Dedifferentiated amniotic fluid mesenchymal stem cell (primary cell): ENCODE data around the gene ADIPOR2.
"Not testable (repeated sequence)": the region's sequence is repeated elsewhere in the genome, so short reads cannot be mapped to it uniquely, and the experiment has no call there.

Source experiments
- DNase-seq: peaks from one replicate; pipeline ENCODE4 v3.0.0-alpha.2; 2016; ENCODE audit errors: extremely low spot score

The ADIPOR2 gene

DNA sequence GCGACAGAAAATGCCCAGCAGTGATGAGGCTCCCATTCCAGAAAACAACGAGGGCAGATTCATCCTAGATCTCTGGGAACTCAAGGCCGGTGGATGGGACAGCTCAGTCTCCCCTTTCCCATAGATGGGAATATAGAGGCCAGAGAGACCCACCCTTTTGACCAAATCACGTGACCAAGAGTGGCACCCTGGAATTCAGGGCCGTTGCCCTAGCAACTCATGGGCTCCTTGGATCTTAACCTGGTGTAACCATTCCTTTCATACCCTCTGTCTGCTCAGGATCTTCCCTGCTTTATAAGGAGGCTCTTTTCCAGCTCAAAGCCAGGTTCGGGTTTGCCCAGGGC, 121.0 kb downstream of the ADIPOR2 start:
- no peak for DNase-seq

GRCh38 chr12:1812650-1813302, 121.9 kb downstream of the ADIPOR2 start:
- no peak for DNase-seq

- DNase-seq: no peak
Measured at GRCh38 chr12:1814266-1814665, 123.4 kb downstream of the ADIPOR2 start.

GRCh38 chr12:1815108-1815507, 124.2 kb downstream of the ADIPOR2 start:
- DNase-seq: no peak

DNA sequence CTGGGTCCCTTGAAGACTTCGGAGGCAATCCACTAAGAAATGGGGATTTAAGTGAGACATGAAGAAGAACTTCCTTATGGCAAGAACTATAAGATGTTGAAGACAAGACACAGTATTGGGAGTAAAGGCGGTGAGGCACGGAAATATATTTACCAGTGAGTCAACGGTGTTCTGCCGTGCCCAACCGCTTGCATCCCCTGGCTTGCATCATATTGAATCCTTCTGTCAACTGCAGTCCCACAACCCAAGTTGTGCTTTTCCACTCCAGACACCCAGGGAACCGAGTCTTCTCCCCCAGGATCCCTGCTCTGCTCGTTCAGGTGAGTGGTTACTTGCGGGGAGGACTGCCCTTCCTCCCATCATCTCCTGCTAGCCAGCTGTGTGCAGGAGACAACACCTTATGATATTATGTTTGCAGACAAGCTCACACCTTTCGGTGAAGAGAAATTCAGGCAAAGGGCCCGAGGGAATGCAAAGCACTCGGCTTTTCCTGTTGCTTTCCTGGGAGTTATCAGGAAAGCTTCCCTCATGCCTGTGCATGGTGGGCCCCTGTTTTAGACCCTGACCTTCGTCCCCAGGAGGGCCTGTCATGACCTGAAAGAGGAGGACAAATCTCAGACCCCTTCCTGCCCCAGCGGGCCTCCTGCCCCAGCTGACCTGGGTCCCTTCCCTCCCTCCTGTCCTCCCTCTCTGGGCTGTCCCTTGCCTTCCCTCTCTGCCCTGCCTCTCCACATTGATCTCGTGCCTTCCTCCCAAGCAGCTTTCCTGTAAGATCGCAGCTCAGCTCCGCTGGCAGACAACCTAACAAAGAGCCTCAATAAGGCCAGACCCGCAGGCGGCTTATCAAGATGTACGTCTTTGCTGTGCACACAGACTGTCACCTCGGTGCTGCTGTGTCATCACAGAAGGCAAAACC, 125.2 kb downstream of the ADIPOR2 start:
- no peak for DNase-seq

GRCh38 chr12:1816730-1817348, 126.0 kb downstream of the ADIPOR2 start:
- no peak for DNase-seq

- not testable (repeated sequence) for DNase-seq
Measured at GRCh38 chr12:1817928-1818327, 127.1 kb downstream of the ADIPOR2 start.

DNA sequence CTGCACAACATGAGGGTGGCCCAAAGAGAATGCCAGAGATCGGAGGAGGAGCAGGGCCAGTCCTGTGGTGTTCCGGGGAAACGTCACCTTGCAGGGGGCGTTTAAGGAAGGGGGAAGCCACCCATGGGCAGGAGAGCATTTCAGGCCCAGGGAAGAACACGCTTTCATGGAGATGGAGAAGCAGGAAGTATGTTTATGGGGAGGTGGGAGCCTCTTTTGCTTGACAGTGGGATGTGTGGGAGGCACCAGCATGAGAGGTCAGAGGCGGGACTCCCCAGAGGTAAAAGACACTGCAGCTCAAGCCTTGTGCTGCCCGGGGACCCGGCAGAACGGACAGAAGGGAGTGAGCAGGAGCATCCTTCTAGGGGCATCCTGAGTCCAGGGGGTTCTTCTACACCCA, 128.2 kb downstream of the ADIPOR2 start:
- no peak for DNase-seq

- no peak for DNase-seq
Measured at GRCh38 chr12:1819571-1819970, 128.7 kb downstream of the ADIPOR2 start.

DNA sequence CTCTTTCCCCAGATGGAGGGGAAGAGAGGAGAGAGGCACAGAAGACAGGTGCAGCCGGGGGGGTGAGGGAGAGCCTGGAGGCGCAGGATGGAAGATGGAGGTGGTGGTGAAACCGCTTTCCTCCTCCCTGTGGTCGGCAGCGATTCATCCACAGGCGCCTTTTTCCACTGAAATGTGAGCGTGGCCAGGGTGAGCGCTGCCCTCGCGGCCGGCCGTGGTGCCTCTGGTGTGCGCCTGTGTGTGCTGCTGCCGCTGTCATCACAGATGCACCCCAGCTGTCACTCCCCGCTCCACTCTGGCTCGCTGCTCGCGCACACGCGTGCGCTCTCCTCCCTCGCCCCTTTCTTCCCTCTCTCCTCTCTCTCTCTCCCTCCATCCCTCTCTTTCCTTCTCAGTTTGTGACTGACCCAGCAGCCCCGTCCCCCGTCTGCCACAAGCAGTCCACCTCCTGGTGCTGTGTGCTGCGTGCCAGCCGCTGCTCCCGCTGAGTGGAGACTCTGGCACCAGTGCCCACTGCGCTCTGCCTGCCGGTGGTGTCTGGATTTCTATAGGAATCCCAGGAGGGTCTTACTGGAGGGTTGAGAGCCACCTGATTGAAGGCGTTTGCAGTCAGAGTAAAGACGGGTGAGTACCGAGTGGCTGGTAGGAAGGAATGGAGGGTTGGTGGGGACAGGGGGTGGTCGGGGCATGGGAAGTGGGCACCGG, 129.5 kb downstream of the ADIPOR2 start, which contains the start of gene LRTM2:
Gene LRTM2 (plus strand): TSS at position 375 of the 705 bp plus-strand sequence. CDS start 7,584 bp downstream, outside the sequence.
- DNase-seq: no peak

GRCh38 chr12:1820896-1821291, 130.0 kb downstream of the ADIPOR2 start:
- DNase-seq: no peak

GRCh38 chr12:1821805-1822204, 130.9 kb downstream of the ADIPOR2 start:
- DNase-seq: no peak

DNA sequence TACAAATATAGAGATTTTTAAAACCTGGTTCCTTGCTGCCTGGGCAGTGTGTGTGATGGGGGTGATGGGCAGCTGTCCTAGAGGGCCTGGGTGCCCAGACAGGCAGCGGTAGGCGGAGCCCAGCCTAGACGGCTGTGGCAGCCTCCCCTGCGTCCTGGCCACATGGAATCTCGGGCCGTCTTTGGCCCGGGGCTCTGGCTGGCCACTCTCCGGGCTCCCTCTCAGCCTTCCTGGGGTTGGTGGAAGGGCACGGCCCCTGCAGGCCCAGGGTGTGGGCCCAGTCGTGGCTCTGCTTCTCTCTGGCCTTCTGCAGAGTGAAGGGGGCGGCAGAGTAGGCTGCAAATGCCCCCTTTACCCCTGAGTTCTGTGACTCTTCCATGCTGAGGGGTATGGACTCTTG, 131.8 kb downstream of the ADIPOR2 start:
- no peak for DNase-seq

GRCh38 chr12:1823237-1823636, 132.4 kb downstream of the ADIPOR2 start:
- no peak for DNase-seq

DNA sequence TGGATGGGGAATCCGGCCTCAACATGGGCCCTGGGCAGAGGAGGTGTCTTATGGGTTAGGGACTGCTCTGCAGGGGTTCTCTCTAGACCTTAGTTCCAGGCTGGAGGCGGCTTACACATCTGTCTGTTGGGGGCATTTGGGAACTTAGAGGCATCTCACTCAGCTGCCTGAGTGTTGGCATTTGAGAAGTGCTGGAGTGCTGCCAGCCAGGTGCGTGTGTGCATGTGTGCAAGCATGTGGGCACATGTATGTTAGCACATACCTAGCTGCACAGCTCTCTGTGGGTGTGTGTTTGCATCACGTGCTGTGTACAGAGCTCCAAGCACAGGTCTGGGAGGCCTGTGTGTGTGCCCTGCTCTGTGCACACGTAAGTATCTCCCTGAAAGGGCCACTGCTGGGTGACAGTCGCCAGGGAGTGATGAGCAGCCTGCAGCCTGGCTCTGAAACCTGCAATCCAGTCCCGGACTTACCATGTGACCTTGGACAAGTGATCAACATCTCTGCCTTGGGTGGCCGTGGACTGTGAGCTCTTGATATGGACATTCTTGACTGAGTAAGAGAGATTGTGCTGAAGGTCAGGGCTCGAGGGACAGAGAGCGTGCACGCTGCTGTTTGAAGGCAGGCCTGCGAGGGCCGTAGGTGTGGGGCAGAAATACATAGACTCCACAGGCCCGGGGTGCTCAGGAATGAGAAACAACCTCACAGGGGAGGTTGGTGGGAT, 134.7 kb downstream of the ADIPOR2 start:
- no peak for DNase-seq

DNA sequence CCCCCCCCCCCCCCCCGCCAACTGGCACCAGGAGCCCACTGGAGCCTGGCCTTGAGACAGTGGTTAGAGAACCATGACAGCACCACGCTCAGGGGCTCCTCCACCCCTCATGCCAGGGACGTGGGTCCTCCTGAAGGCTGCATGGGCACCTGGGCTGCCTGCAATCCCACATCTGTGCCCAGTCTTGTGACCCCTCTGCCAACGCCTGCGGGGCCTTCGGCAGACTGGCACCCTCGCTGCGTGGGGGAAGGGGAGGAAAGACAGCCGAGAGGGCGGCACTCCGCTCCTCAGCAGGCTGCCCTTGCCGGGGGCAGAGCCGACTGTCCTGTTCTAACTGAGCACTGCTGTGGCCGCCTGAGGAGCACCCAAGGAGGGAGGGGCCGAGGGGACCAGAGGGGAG, 135.5 kb downstream of the ADIPOR2 start:
- no peak for DNase-seq

GRCh38 chr12:1826867-1827705, 136.2 kb downstream of the ADIPOR2 start:
- DNase-seq: no peak

GRCh38 chr12:1827826-1828805, 137.2 kb downstream of the ADIPOR2 start:
- no peak for DNase-seq

GRCh38 chr12:1828856-1829255, 138.0 kb downstream of the ADIPOR2 start:
- DNase-seq: no peak
